AG09319 (cell line): Measurements from ENCODE around the gene SPRR2F.

Source experiments
- DNase-seq: peaks from one replicate; pipeline ENCODE4 v3.0.0-alpha.2; 2010; ENCODE audit warnings: low read depth; ENCODE audit errors: extremely low read depth
- CTCF ChIP-seq: IDR thresholded peaks from 2 replicates; pipeline ENCODE4 v1.5.1; 2011; ENCODE audit warnings: low read depth, mild to moderate bottlenecking, inconsistent platforms, low read length, moderate library complexity

The SPRR2F gene

GRCh38 chr1:153113416-153113815 is at the start of gene SPRR2F:
Gene SPRR2F, minus strand, starts transcription at chr1:153113516. Its CDS starts 783 bp downstream, at chr1:153112733.
- DNase-seq, result no peak
- no peak for TF ChIP-seq CTCF

GRCh38 chr1:153155541-153155940 is 42.2 kb upstream of the SPRR2F start:
- DNase-seq, result no peak
- no peak for TF ChIP-seq CTCF

- DNase-seq, result no peak
- TF ChIP-seq CTCF, result no peak
Measured at GRCh38 chr1:153152481-153152880, 39.2 kb upstream of the SPRR2F start.

GRCh38 chr1:153150846-153151245 is 37.5 kb upstream of the SPRR2F start, which contains the start of gene SPRR2G:
Gene SPRR2G, minus strand, starts transcription at chr1:153150890. Its CDS starts 780 bp downstream, at chr1:153150110.
- TF ChIP-seq CTCF, result no peak
- DNase-seq, result no peak

- no peak for DNase-seq
- TF ChIP-seq CTCF, result no peak
Measured at GRCh38 chr1:153141377-153141776, 28.1 kb upstream of the SPRR2F start.

GRCh38 chr1:153140484-153140883 is 27.2 kb upstream of the SPRR2F start:
- no peak for DNase-seq
- no peak for TF ChIP-seq CTCF

- DNase-seq, result no peak
- no peak for TF ChIP-seq CTCF
Measured at GRCh38 chr1:153133743-153134142, 20.4 kb upstream of the SPRR2F start.
